Coronary artery (tissue), 2 donors: ENCODE measurements around the gene ARHGAP31.
"Not testable (repeated sequence)": the region's sequence is repeated elsewhere in the genome, so short reads cannot be mapped to it uniquely, and the experiment has no call there.

Source experiments
- DNase-seq: peaks from one replicate; pipeline ENCODE4 v3.0.0-alpha.2; 2017; ENCODE audit warnings: low spot score
- H3K27ac ChIP-seq, 2 donors: fragments of 200-600 bp; sonication (generic); one replicate each; pipeline ENCODE4 v1.5.1; 2016 to 2019
- H3K4me3 ChIP-seq: fragments of 200-600 bp; sonication (generic); 2 replicates; pipeline ENCODE4 v1.5.1; 2016; ENCODE audit warnings: mild to moderate bottlenecking, moderate library complexity
- TF ChIP-seq, protein P1 (sequence below): fragments of 200-600 bp; sonication (generic); IDR thresholded peaks from one replicate; pipeline ENCODE4 v1.5.1; 2019; ENCODE audit warnings: antibody characterized with exemption

ARHGAP31 gene

DNA sequence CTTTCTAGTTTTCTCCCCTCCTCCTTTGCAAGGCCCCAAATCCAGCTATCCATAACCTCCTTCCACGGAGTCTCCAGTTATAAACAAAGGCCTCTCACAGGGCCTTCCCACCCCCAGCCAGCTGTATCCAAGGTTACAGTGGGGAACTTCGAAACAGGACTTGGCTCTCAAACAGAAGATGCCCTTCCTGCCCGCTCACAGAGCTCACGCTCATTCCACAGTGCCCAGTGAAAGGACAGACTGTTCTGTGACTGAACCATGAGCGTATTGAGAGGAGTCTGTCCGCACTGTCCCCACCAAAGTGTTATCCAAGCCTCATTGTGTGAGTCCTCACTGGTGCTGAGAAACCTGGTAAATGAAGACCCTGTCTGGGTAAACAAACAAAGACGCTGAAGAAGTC is 35.4 kb downstream of the ARHGAP31 start:
- TF ChIP-seq, protein P1, sequence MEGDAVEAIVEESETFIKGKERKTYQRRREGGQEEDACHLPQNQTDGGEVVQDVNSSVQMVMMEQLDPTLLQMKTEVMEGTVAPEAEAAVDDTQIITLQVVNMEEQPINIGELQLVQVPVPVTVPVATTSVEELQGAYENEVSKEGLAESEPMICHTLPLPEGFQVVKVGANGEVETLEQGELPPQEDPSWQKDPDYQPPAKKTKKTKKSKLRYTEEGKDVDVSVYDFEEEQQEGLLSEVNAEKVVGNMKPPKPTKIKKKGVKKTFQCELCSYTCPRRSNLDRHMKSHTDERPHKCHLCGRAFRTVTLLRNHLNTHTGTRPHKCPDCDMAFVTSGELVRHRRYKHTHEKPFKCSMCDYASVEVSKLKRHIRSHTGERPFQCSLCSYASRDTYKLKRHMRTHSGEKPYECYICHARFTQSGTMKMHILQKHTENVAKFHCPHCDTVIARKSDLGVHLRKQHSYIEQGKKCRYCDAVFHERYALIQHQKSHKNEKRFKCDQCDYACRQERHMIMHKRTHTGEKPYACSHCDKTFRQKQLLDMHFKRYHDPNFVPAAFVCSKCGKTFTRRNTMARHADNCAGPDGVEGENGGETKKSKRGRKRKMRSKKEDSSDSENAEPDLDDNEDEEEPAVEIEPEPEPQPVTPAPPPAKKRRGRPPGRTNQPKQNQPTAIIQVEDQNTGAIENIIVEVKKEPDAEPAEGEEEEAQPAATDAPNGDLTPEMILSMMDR: no peak
- no peak overlapping the region for H3K27ac ChIP-seq
- no peak for DNase-seq
- H3K4me3 ChIP-seq: no peak overlapping the region

- H3K4me3 ChIP-seq: no peak overlapping the region
- TF ChIP-seq, protein P1: no peak
- DNase-seq: no peak
- H3K27ac ChIP-seq: peak overlapping the region in 1 of 2 donors; percentile 34
Observed at GRCh38 chr3:119330181-119330580, 36.0 kb downstream of the ARHGAP31 start.

DNA sequence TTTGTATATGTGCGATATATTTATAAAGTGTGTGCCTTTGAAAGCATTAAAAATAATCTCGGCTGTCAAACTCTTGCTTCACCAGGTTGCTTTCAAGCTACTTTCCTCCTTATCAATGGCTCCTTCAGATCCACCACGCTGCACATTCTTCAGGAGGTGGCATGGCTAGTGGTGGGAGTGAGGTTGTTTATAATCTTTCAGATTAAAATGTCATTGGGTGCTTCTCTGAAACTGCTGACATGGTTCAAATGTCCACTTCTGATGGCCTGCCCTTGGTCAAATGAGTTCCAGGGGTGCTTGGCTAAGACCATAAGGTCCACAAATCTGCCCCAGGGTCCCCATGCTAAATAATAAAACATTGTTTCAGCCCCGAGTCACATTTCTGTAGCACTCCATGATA is 36.7 kb downstream of the ARHGAP31 start:
- H3K4me3 ChIP-seq: no peak overlapping the region
- TF ChIP-seq, protein P1: no peak
- no peak overlapping the region for H3K27ac ChIP-seq
- no peak for DNase-seq

DNA sequence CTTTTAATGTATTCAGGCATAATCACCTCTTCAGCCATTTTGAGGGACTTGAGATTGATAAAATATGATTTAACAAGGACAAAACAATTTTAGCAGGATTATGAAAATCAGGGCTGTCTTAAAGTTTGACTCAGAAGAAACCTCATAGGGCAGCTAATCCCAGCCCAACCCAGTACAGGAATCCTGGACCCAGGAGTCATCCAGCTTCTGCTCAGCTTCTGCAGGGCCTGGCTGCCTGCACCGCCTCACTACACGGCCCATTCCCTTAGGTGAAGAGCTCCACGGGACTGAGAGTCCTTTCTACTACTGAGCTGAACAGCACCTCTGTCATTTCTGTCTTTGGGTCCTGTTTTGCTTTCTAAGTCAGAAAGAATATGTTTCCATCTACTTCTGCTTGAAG is 37.5 kb downstream of the ARHGAP31 start:
- Histone ChIP-seq H3K27ac (no peak overlapping the region), H3K4me3 (no peak overlapping the region)
- DNase-seq: no peak
- TF ChIP-seq, protein P1: no peak

- H3K27ac ChIP-seq: no peak overlapping the region
- DNase-seq: no peak
- TF ChIP-seq, protein P1: no peak
- H3K4me3 ChIP-seq: no peak overlapping the region
Observed at GRCh38 chr3:119333773-119334509, 39.8 kb downstream of the ARHGAP31 start.

DNA sequence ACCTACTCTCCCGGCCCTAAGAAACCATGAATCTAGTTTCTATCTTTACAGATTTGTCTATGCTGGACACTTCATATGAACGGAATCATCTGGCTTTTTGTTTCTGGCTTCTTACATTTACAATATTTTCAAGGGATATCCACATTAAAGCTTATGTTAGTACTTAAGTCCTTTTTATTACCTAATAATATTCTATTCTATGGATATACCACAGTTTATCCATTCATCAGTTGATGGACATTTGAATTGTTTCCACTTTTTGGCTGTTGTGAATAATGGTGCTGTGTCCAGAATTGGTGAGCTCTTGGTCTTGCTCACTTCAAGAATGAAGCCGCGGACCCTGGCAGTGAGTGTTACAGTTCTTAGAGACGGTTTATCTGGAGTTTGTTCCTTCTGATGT is 42.6 kb downstream of the ARHGAP31 start:
- H3K4me3 ChIP-seq: no peak overlapping the region
- H3K27ac ChIP-seq: no peak overlapping the region
- TF ChIP-seq, protein P1: no peak
- DNase-seq: no peak

- not testable (repeated sequence) for H3K4me3 ChIP-seq, DNase-seq, H3K27ac ChIP-seq
Observed at GRCh38 chr3:119337407-119337806, 43.2 kb downstream of the ARHGAP31 start.
